CD14-positive monocyte (primary cell): ENCODE measurements around the gene EXT2. TPM values are rescaled to one million over a fixed set of nuclear protein-coding genes. Genes with fewer than 3 reads are reported as not detected.

ENCODE experiments used
- DNase-seq, 3 donors: peaks; one replicate each; pipeline ENCODE4 v3.0.0-alpha.2; 2011 to 2022
- H2AFZ ChIP-seq: 2 replicates; pipeline ENCODE4 v1.6.0; 2012; ENCODE audit warnings: mild to moderate bottlenecking, low read depth, low read length, inconsistent platforms; ENCODE audit not compliant: insufficient read depth, poor library complexity, severe bottlenecking
- H3K27ac ChIP-seq, 2 donors: 1 replicate in 1 of 2; 2 replicates in 1 of 2; pipeline ENCODE4 v1.5.1; 2012 to 2013; ENCODE audit warnings: low read length in 2 of 2, control low read depth in 1 of 2, inconsistent platforms in 1 of 2, low read depth in 1 of 2, mild to moderate bottlenecking in 1 of 2
- H3K27me3 ChIP-seq, 2 donors: one replicate each; pipeline versions ENCODE4 v1.6.0 to v1.6.1; 2011 to 2013; ENCODE audit warnings: low read length in 2 of 2; ENCODE audit not compliant: control insufficient read depth in 2 of 2, insufficient read depth in 2 of 2
- H3K36me3 ChIP-seq, 2 donors: replicated peaks in 1 of 2; 1 replicate in 1 of 2; 2 replicates in 1 of 2; pipeline versions ENCODE4 v1.5.1 to v1.6.1; 2012 to 2013; ENCODE audit warnings: low read length in 2 of 2, control low read depth in 1 of 2, inconsistent platforms in 1 of 2, mild to moderate bottlenecking in 1 of 2; ENCODE audit not compliant: insufficient read depth in 2 of 2, control insufficient read depth in 1 of 2
- H3K4me1 ChIP-seq, 2 donors: 1 replicate in 1 of 2; 2 replicates in 1 of 2; pipeline versions ENCODE4 v1.5.1 to v1.6.1; 2012 to 2013; ENCODE audit warnings: low read length in 2 of 2, control low read depth in 1 of 2, inconsistent platforms in 1 of 2, mild to moderate bottlenecking in 1 of 2, moderate library complexity in 1 of 2; ENCODE audit not compliant: insufficient read depth in 2 of 2, control insufficient read depth in 1 of 2
- H3K4me2 ChIP-seq: replicated peaks from 2 replicates; pipeline ENCODE3; 2012; ENCODE audit warnings: low read length, moderate library complexity, mild to moderate bottlenecking; ENCODE audit not compliant: poor library complexity, severe bottlenecking; ENCODE audit errors: extremely low read depth
- H3K4me3 ChIP-seq, 3 experiments: fragments of 200-600 bp in 1 of 3; sonication (generic) in 1 of 3; replicated peaks in 1 of 3; 1 replicate in 2 of 3; 2 replicates in 1 of 3; pipeline ENCODE4 v1.5.1; 2011 to 2013; ENCODE audit warnings: low read length in 3 of 3, mild to moderate bottlenecking in 3 of 3, control low read depth in 2 of 3, low read depth in 2 of 3, inconsistent platforms in 1 of 3, moderate library complexity in 1 of 3
- H3K79me2 ChIP-seq: 2 replicates; pipeline ENCODE4 v1.6.0; 2012; ENCODE audit warnings: mild to moderate bottlenecking, control low read depth, inconsistent platforms, low read length, moderate library complexity; ENCODE audit not compliant: insufficient read depth
- H3K9ac ChIP-seq: 2 replicates; pipeline ENCODE4 v1.6.0; 2017; ENCODE audit warnings: low read length, mild to moderate bottlenecking; ENCODE audit not compliant: insufficient read depth, poor library complexity, severe bottlenecking
- H3K9me3 ChIP-seq, 2 donors: replicated peaks in 1 of 2; 1 replicate in 1 of 2; 2 replicates in 1 of 2; pipeline versions ENCODE4 v1.5.1 to v1.6.1; 2012 to 2013; ENCODE audit warnings: low read length in 2 of 2, control low read depth in 1 of 2; ENCODE audit not compliant: control insufficient read depth in 1 of 2, insufficient read depth in 1 of 2
- H4K20me1 ChIP-seq: 2 replicates; pipeline ENCODE4 v1.6.0; 2012; ENCODE audit warnings: mild to moderate bottlenecking, low read length, control low read depth, moderate library complexity; ENCODE audit not compliant: insufficient read depth
- H3K27ac Mint-ChIP-seq, 7 donors: one replicate each; pipeline ENCODE4 v1.8.0; 2020; ENCODE audit warnings: mild to moderate bottlenecking in 7 of 7, mixed read lengths in 7 of 7, moderate library complexity in 6 of 7, inconsistent platforms in 2 of 7
- H3K27me3 Mint-ChIP-seq, 3 donors: one replicate each; pipeline ENCODE4 v1.8.0; 2021 to 2022; ENCODE audit warnings: low read depth in 3 of 3, mild to moderate bottlenecking in 3 of 3, mixed read lengths in 3 of 3, moderate library complexity in 3 of 3, inconsistent platforms in 1 of 3
- H3K36me3 Mint-ChIP-seq, 2 donors: one replicate each; pipeline ENCODE4 v1.8.0; 2020; ENCODE audit warnings: mixed read lengths in 2 of 2, inconsistent platforms in 1 of 2, mild to moderate bottlenecking in 1 of 2
- H3K4me1 Mint-ChIP-seq: one replicate; pipeline ENCODE4 v1.8.0; 2020; ENCODE audit warnings: mild to moderate bottlenecking, mixed read lengths
- H3K4me3 Mint-ChIP-seq, 2 donors: one replicate each; pipeline ENCODE4 v1.8.0; 2020; ENCODE audit warnings: mild to moderate bottlenecking in 2 of 2, mixed read lengths in 2 of 2, moderate library complexity in 1 of 2
- H3K9me3 Mint-ChIP-seq, 7 donors: one replicate each; pipeline ENCODE4 v1.8.0; 2020 to 2022; ENCODE audit warnings: mixed read lengths in 7 of 7, mild to moderate bottlenecking in 6 of 7, moderate library complexity in 6 of 7, inconsistent platforms in 2 of 7
- WGBS: methylation state at CpG from one replicate; pipeline ENCODE4 v1.1.5; 2013; ENCODE audit warnings: missing lambda C conversion rate; ENCODE audit not compliant: insufficient coverage; 5-methylcytosine and 5-hydroxymethylcytosine counted together
- intact Hi-C, 2 donors: fragments of 100-400 bp; cut with micrococcal nuclease; formaldehyde crosslinking; loops; one replicate each; pipeline versions ENCODE4 v1.15.0 to v1.15.1; 2023
- polyA plus RNA-seq, 3 donors: library from polyadenylated mRNA; depleted of rRNA in 1 of 3; unstranded in 2 of 3; stranded (reverse) in 1 of 3; fragments of 300-500 nt in 2 of 3; fragments of >200 nt in 1 of 3; fragmentation: Illumina TruSeq in 2 of 3; gene quantifications; 1 replicate in 2 of 3; 2 replicates in 1 of 3; pipeline ENCODE4 v1.2.3, GENCODE V29; 2012 to 2021
- TF ChIP-seq, protein P1 (sequence below): fragments of 200-600 bp; IDR thresholded peaks from one replicate; pipeline ENCODE4 v1.8.0; 2022; ENCODE audit warnings: antibody characterized with exemption, mild to moderate bottlenecking

EXT2 gene
- polyA plus RNA-seq, 3 donors: 17.2 to 41.1 (median 34.2) TPM

DNA sequence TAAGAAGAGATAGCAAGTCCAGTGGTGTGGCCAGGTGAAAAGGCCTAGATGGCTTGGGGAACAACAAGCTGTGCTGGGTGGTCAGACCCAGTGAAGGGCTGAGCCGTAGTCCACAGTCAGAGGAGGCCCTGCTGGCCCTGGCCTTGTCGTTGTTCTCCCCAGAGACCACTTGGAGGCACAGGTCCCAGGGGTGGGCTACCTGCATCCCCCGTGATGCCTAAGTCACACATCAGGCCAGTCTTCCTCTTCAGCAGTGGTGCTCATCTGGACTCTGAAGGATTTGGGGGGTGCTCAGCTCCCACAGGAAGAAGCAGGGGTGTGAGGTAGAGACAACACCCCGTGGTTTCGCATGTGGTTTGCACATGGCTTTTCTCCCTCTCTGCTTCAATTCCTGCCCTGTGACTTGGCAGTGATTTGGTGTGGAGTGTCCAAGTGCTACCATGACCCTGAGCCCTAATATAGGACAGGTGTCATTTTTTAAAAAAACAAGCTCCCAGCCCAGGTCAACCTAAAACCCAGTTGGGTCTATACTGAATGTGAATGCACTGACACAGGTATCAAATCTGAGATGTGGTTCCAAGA lies 163.5 kb downstream of the EXT2 start:
- Histone ChIP-seq H3K27ac (no peak overlapping the region), H3K9ac (no peak overlapping the region), H4K20me1 (no peaks in the 10 kb centered on the region), H3K27me3 (no peaks in the 10 kb centered on the region), H2AFZ (no peak overlapping the region), H3K36me3 (no peaks in the 10 kb centered on the region), H3K9me3 (no peaks in the 10 kb centered on the region), H3K4me3 (no peak overlapping the region), H3K79me2 (no peaks in the 10 kb centered on the region), H3K4me2 (no peak overlapping the region), H3K4me1 (no peaks in the 10 kb centered on the region)
- H3K27me3 Mint-ChIP-seq: peaks cover 0 to 2% (median under 1%) of the 10 kb centered on the region in 3 donors
- no peak for DNase-seq
- no peaks in the 10 kb centered on the region for H3K4me1 Mint-ChIP-seq
- no peak overlapping the region for H3K27ac Mint-ChIP-seq
- peaks cover 0 to 5% (median 0%) of the 10 kb centered on the region in 7 donors for H3K9me3 Mint-ChIP-seq
- 88% methylated on average over 3 of the region's 5 CpGs for WGBS
- H3K4me3 Mint-ChIP-seq: no peak overlapping the region
- intact Hi-C loops: no loop called here
- no peaks in the 10 kb centered on the region for H3K36me3 Mint-ChIP-seq
- TF ChIP-seq, protein P1, sequence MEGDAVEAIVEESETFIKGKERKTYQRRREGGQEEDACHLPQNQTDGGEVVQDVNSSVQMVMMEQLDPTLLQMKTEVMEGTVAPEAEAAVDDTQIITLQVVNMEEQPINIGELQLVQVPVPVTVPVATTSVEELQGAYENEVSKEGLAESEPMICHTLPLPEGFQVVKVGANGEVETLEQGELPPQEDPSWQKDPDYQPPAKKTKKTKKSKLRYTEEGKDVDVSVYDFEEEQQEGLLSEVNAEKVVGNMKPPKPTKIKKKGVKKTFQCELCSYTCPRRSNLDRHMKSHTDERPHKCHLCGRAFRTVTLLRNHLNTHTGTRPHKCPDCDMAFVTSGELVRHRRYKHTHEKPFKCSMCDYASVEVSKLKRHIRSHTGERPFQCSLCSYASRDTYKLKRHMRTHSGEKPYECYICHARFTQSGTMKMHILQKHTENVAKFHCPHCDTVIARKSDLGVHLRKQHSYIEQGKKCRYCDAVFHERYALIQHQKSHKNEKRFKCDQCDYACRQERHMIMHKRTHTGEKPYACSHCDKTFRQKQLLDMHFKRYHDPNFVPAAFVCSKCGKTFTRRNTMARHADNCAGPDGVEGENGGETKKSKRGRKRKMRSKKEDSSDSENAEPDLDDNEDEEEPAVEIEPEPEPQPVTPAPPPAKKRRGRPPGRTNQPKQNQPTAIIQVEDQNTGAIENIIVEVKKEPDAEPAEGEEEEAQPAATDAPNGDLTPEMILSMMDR: no peak

DNA sequence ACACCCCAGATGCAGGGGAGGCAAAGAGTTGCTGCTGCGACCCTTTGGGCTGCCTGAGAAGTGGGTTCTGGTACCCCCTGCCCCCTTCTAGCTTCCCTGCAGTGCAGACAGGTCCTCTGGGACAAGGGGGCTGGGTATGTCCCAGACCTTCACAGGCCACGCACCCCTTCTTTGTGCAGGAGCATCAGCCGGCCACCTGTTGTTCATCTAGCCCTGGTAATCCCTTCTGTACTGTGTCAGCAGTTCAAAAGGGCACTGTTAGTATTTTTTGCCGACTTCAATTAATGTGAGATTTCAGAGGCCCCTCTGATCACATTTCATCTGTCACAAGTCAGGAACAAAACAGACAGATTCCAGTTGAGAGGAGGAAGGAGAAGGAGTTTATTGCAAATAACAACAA lies 164.6 kb downstream of the EXT2 start:
- Histone ChIP-seq H3K79me2 (no peaks in the 10 kb centered on the region), H3K27ac (no peak overlapping the region), H3K4me2 (no peak overlapping the region), H2AFZ (no peak overlapping the region), H3K4me3 (no peak overlapping the region), H3K9me3 (no peaks in the 10 kb centered on the region), H4K20me1 (no peaks in the 10 kb centered on the region), H3K27me3 (no peaks in the 10 kb centered on the region), H3K36me3 (no peaks in the 10 kb centered on the region), H3K4me1 (no peaks in the 10 kb centered on the region), H3K9ac (no peak overlapping the region)
- no peak for DNase-seq
- TF ChIP-seq, protein P1: no peak
- H3K27me3 Mint-ChIP-seq: peaks cover 0 to 2% (median 0%) of the 10 kb centered on the region in 3 donors
- no peaks in the 10 kb centered on the region for H3K36me3 Mint-ChIP-seq
- H3K9me3 Mint-ChIP-seq: peaks cover 0 to 3% (median 0%) of the 10 kb centered on the region in 7 donors
- peak overlapping the region in 1 of 7 donors; percentile 44 for H3K27ac Mint-ChIP-seq
- intact Hi-C loops: no loop called here
- 92% methylated on average over 3 of the region's 4 CpGs for WGBS
- no peak overlapping the region for H3K4me3 Mint-ChIP-seq
- H3K4me1 Mint-ChIP-seq: no peaks in the 10 kb centered on the region
